GM20431 (cell line): ENCODE results near the gene NCKAP5L.
"Not testable (repeated sequence)": the region's sequence is repeated elsewhere in the genome, so short reads cannot be mapped to it uniquely, and the experiment has no call there.

ENCODE experiments used
- in situ Hi-C: fragments of 300-500 bp; cut with MseI, MboI; formaldehyde crosslinking; loops from one replicate; pipeline ENCODE4 v1.15.0; 2020; ENCODE audit warnings: low sequenced_read_pairs; ENCODE audit not compliant: unreplicated experiment

The NCKAP5L gene

GRCh38 chr12:49787672-49788071 is 40.5 kb downstream of the NCKAP5L start:
- in situ Hi-C loops = no loop called here

DNA sequence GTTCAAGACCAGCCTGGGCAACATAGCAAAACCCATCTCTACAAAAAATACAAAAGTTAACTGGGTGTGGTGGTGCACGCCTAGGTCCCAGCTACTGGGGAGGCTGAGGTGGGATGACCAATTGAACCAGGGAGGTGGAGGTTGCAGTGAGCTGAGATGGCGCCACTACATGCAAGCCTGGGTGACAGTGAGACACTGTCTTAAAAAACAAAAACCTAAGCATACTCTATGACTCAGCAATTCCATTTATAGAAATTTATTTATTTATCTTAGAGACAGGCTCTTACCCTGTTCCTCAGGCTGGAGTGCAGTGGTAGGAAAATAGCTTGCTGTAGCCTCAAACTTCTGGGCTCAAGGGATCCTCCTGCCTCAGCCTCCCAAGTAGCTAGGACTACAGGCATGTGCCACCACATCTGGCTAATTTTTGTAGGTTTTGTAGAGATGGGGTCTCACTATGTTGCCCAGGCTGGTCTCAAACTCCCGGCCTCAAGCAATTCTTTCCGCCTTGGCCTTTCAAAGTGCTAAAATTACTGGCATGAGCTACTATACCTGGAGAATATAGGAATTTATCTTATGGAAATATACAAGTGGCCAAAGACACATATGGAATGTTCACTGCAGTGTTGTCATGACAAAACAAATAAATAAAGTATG is 43.3 kb downstream of the NCKAP5L start:
- in situ Hi-C loops = no loop called here

DNA sequence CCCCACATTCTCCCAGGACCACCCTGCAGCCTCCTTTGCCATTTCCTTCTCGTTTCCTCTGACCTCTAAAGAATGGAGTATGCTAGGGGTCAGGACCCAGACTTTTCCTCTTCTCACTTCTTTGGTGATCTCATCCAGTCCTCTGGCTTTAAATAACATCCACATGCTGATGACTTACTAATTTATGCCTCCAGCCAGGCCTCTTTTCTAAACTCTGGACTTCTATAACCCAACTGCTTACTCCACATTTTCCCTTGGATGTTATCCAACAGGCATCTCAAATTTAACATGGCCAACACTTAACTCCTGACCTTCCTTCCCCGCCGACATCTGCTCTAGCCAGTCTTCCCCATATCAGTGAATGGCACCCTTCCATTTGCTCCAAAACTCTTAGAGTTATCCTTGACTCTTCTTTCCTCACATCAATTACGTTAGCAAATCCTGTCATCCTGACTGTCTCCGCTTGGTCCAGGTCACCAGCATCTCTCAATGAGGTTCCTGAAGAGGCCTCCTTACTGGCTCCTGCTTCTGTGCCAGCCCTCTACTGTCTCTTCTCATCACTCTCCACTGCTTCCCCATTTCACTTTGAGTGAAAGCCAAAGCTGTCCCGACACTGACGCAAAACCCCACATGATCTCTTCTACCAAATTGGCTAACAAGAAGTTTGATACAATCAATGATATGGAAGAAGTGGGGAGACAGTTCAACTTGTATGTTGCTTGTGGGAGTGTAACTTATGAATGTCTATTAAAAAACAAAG is 44.1 kb downstream of the NCKAP5L start:
- in situ Hi-C loops = no loop called here

DNA sequence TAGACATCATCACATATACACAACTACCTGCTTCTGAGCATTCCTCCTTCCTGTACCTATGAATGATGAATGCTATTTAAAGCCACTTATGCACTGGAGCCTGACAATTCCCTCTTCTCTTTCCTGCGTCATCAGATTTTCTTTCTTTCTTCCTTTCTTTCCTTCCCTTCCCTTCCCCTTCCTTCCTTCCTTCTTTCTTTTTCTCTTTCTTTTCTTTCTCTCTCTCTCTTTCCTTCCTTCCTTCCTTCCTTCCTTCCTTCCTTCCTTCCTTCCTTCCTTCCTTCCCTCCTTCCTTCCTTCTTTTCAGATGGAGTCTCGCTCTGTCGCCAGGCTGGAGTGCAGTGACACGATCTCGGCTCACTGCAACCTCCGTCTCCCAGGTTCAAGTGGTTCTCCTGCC is 47.3 kb downstream of the NCKAP5L start:
- in situ Hi-C loops = not testable (repeated sequence)

- in situ Hi-C loops = no loop called here
Observed at GRCh38 chr12:49779581-49779980, 48.6 kb downstream of the NCKAP5L start.

DNA sequence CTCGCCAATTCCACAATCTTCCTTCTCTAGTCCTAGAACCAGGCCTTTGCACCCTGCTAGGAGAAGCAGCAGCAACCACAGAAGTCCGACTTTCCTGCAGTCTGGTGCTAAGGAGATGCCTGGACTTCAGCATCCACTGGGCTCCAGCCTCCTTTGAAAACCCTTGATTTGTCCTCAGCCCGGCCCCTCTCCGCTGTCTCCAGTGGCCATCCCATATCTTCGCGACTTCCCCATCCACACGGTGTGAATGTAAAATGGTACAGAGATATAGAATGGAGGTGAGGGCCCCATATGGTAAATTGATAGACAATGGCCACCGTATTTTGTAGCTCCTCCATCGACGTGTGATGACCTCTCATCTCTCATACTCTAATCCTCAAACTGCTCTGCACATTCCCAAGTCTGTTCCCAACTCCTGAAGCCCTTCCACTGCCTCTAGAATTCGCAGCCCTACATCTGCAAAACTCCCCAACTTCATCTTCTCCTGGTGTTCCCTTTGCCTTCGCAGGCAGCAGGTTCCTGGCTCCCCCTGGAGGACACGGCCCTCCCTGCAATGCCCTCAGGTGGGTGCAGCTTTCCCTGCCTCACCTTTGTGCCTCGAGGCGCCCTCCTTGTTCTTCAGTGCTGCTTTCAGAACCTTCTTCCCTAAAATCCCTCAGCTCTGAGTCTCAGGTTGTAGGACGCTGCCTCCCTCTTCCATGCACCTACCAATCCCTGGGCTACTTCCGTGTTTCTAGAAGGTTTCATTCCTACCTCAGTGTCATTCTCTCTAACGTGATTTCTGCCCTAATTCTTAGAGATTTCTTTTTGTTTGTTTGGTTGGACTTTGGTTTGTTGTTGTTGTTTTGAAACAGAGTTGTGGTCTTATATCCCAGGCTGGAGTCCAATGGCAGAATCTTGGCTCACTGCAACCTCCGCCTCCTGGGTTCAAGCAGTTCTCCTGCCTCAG is 50.1 kb downstream of the NCKAP5L start:
- in situ Hi-C loops = no loop called here

GRCh38 chr12:49777341-49777740 is 50.9 kb downstream of the NCKAP5L start:
- in situ Hi-C loops = no loop called here

DNA sequence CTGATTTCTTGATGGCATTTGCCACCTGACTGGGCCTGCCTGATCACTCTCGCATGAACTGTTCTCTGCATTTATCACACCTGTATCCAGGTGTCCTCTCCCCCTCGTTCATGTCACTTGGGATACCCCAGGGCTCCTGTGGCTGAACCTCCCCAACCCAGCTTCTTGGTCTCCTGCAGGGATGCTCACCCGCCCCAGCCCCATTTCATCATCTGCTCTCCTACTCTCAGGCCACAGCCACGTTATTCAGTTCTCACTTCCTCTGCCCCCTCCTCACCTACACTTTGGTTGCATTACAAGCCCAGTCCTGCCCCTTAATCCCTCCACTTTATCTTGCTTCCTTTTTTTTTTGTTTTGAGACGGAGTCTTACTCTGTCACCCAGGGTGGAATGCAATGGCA is 51.4 kb downstream of the NCKAP5L start:
- in situ Hi-C loops = no loop called here

DNA sequence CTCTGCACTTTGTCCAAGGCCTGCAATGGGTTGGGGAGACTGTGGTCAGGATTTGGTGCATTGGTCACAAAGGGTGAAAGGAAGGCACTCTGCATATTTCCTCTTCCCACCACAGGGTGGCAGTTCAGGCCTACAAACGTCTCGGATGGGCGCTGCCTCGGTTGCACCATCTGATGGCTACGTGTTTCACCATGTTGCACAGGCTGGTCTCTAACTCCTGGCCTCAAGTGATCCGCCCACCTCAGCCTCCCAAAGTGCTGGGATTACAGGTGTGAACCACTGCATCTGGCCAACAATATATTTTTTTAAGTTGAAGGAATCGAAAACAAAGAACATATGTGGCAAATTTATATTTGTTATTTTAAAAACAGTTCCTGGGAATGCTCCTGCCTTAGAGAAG is 51.8 kb downstream of the NCKAP5L start:
- in situ Hi-C loops = no loop called here

- in situ Hi-C loops = not testable (repeated sequence)
Observed at GRCh38 chr12:49773102-49773501, 55.1 kb downstream of the NCKAP5L start.

GRCh38 chr12:49767333-49767732 is 60.9 kb downstream of the NCKAP5L start:
- in situ Hi-C loops = no loop called here

DNA sequence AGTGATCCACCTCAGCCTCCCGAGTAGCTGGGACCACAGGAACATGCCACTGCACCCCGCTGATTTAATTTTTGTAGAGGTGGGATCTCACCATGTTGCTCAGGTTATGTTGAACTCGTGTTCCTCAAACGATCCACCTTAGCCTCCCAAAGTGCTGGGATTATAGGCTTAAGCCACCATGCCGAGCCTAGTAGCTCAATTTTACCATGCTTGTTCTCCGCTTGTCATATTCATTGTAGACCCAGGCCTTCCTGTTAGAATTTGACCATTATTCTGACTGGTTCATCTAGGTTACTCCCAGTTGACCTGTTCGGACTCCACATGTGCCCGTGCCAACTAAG is 62.1 kb downstream of the NCKAP5L start:
- in situ Hi-C loops = no loop called here

- in situ Hi-C loops = no loop called here
Observed at GRCh38 chr12:49764126-49764525, 64.1 kb downstream of the NCKAP5L start.

GRCh38 chr12:49763006-49763591 is 65.1 kb downstream of the NCKAP5L start:
- in situ Hi-C loops = no loop called here

DNA sequence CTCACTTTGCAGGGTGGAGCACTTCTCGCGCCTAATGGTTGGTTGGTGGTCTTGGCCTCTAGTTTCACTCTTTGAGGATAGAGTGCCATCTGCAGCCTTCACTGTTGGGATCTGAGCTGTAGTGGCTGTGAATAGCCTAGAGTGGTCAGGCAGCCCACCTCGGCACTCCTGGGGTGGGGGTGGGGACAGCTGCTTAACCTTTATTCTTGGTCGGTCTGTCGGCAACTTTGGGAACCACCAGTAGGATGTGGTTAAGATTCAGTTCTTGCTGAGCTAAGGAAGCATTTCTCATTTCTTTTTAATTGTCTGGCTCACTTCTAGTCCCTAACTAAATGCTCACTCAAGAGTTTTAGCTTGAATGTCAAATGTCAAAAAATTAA is 65.8 kb downstream of the NCKAP5L start:
- in situ Hi-C loops = no loop called here

- in situ Hi-C loops = no loop called here
Observed at GRCh38 chr12:49761677-49762467, 66.3 kb downstream of the NCKAP5L start.

DNA sequence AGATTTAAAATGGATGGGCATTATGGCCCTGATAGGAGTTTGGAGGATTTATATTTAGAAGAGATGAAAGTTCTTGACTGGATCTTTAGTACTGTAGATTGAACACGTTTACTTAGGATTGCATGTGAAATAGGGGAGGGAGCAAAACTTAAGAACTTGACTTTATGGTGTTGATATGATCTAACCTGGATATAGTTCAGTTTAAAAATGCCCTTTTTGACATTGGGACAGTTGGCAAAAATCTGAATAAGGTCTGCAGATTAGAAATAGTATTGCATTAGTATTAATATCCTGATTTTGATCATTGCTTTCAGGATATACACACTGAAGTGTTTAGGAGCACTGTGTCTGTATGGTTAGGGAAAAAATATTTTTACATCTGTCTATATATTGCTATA is 77.2 kb downstream of the NCKAP5L start:
- in situ Hi-C loops = no loop called here

DNA sequence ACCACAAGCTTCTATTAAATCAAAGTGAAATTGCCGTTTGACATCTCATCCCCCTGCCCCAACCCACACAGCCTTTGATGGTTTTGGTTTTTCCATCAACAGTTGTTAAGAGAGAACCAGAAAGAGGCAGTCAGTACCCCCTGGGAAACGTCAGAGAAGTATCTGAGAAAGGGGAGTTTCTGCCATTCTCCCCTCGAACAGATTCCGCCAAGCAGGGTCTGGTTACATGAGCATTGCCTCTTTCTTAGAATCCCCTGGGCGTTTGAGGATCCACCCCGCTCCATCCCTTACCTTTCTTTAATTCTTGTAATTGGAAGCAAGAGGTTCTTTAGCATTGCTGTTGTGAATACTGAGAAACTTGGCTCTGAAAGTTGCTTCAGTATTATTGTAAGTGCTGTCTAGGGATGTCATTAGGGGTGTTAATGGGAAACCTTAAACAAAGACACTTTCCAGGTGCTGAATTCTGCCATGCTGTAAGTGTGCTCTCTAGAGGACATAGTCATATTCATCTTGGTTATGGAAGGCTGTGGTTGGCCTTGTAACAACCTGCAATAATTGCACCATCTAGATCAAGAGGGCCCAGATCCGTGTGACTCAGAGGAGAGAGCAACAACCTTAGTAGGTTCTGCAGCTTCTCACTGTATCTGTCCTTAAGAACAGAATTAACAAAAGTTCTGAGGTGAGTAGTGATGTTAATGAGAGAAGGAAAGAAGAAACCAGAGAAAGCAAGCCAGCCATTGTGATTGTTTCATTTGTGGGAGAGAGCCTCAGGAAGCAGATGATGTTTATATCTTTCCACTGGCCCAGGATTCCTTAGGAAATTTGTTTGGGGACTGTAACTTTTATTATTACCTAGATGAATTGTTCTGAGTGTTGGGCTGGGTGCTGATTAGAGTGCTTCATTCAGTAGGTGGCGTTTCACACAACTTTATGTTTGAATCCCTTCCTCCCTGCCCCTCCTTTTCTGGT is 77.9 kb downstream of the NCKAP5L start:
- in situ Hi-C loops = no loop called here

DNA sequence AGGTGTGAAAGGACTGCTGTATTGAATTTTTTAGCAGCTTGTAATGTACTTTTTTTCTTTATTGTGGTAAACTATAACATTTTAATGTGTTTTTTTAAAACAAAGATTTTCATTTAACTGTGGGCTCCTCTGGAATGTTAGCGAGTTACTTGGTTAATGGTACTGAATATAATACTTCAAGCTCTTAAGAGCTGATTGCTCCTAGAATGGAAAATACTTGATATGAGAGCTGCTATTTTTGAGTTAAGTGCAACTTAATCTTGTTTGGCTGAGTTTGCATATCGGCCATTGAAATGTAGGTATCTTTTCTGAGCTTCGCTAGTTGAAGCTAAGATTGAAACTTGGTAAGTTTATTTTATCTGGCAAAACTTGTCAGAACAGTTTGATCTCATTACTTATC is 79.4 kb downstream of the NCKAP5L start:
- in situ Hi-C loops = no loop called here
